Kidney (tissue), 14 donors: ENCODE results near the gene RPTOR. TPM values are rescaled to one million over a fixed set of nuclear protein-coding genes. Genes with fewer than 3 reads are reported as not detected.
A peak's percentile ranks its signal among the peaks of the same experiment; 100 is the strongest.

ENCODE experiments used
- DNase-seq, 5 donors: peaks; one replicate each; pipeline ENCODE4 v3.0.0-alpha.2; 2013 to 2020
- FAIRE-seq: peaks from 2 replicates; lab custom pipeline; 2012; peaks lifted over from hg19 to GRCh38; lab: Jason Lieb, UNC
- H3K27ac ChIP-seq, 2 donors: one replicate each; pipeline ENCODE4 v1.7.0; 2013; ENCODE audit warnings: low read depth in 2 of 2, low read length in 2 of 2, inconsistent platforms in 1 of 2
- H3K27me3 ChIP-seq: one replicate; pipeline ENCODE4 v1.7.1; 2013; ENCODE audit warnings: low read length, inconsistent platforms; ENCODE audit not compliant: control insufficient read depth, insufficient read depth
- H3K36me3 ChIP-seq, 3 donors: one replicate each; pipeline versions ENCODE4 v1.7.0 to v1.7.1; 2013; ENCODE audit warnings: low read length in 3 of 3, control low read depth in 1 of 3, inconsistent platforms in 1 of 3; ENCODE audit not compliant: insufficient read depth in 3 of 3, control insufficient read depth in 2 of 3
- H3K4me1 ChIP-seq, 3 donors: one replicate each; pipeline versions ENCODE4 v1.7.0 to v1.7.1; 2013; ENCODE audit warnings: low read length in 3 of 3, inconsistent platforms in 1 of 3, low read depth in 1 of 3; ENCODE audit not compliant: control insufficient read depth in 2 of 3, insufficient read depth in 2 of 3
- H3K4me3 ChIP-seq, 3 donors: one replicate each; pipeline versions ENCODE4 v1.7.0 to v1.8.1; 2013; ENCODE audit warnings: low read length in 3 of 3, control low read depth in 1 of 3, inconsistent platforms in 1 of 3
- H3K9ac ChIP-seq, 3 donors: one replicate each; pipeline versions ENCODE4 v1.7.0 to v1.7.1; 2013; ENCODE audit warnings: low read length in 3 of 3, control low read depth in 1 of 3, inconsistent platforms in 1 of 3
- H3K9me3 ChIP-seq, 3 donors: one replicate each; pipeline versions ENCODE4 v1.7.0 to v1.7.1; 2013; ENCODE audit warnings: low read length in 3 of 3, control low read depth in 1 of 3, inconsistent platforms in 1 of 3; ENCODE audit not compliant: control insufficient read depth in 2 of 3, insufficient read depth in 1 of 3
- CTCF ChIP-seq: IDR thresholded peaks from 3 replicates; pipeline ENCODE4 v1.5.1; 2012; ENCODE audit warnings: mild to moderate bottlenecking, moderate library complexity, borderline replicate concordance; ENCODE audit not compliant: insufficient read depth; ENCODE audit errors: extremely low read depth
- intact Hi-C: fragments of 100-400 bp; cut with DNase I; formaldehyde crosslinking; loops from one replicate; pipeline ENCODE4 v1.11.1; 2022
- polyA plus RNA-seq: library from polyadenylated mRNA; stranded (reverse); fragments of 350-450 nt; fragmentation: Illumina TruSeq; extraction: RNeasy Lipid Tissue Mini Kit (QIAGEN cat#74804); gene quantifications from one replicate; pipeline ENCODE4 v1.2.3, GENCODE V29; 2014; ENCODE audit warnings: low read depth, low replicate concordance; ENCODE audit not compliant: insufficient read depth
- total RNA-seq: library from RNA; stranded (reverse); fragmentation: NEBNext Ultra II Directional; extraction: Animal tissue kit (Norgen Biotek cat#: 25700); gene quantifications from one replicate; pipeline ENCODE4 v1.2.1, GENCODE V29; 2021
- donor health status: control.
- donor health status: control.
- donor health status: control.
- donor health status: control.
- donor health status: control.
- donor health status: DM: yes; HTN: yes; CAD: no.
- donor health status: Normal renal cell carcinoma (clear cell type).

RPTOR gene
- total and polyA plus RNA-seq, 2 donors from 2014 or later, result 5.5 to 37.6 TPM

GRCh38 chr17:80978499-80979497 is 434.2 kb downstream of the RPTOR start:
- Histone ChIP-seq H3K9ac (no peak overlapping the region), H3K36me3 (no peaks in the 10 kb centered on the region), H3K27me3 (peaks cover 2% of the 10 kb centered on the region), H3K9me3 (no peaks in the 10 kb centered on the region), H3K4me1 (no peaks in the 10 kb centered on the region), H3K4me3 (no peak overlapping the region), H3K27ac (no peak overlapping the region)
- DNase-seq, result peak in 1 of 5 donors; percentile 63
- FAIRE-seq, result no peak
- TF ChIP-seq CTCF, result no peak
- intact Hi-C loops, result no loop called here

GRCh38 chr17:80979547-80980378 is 435.1 kb downstream of the RPTOR start:
- TF ChIP-seq CTCF, result no peak
- H3K9ac ChIP-seq, result no peak overlapping the region
- H3K27ac ChIP-seq, result no peak overlapping the region
- H3K9me3 ChIP-seq, result no peaks in the 10 kb centered on the region
- H3K4me1 ChIP-seq, result no peaks in the 10 kb centered on the region
- no peaks in the 10 kb centered on the region for H3K36me3 ChIP-seq
- FAIRE-seq (no peak), DNase-seq (no peak)
- peaks cover 2% of the 10 kb centered on the region for H3K27me3 ChIP-seq
- intact Hi-C loops, result loop anchor here (5.0 kb wide), 1 partner anchor 552 kb away; no protein-coding TSS in a partner anchor
- no peak overlapping the region for H3K4me3 ChIP-seq

GRCh38 chr17:80980397-80981061 is 435.9 kb downstream of the RPTOR start:
- FAIRE-seq (no peak), DNase-seq (no peak)
- Histone ChIP-seq H3K36me3 (no peaks in the 10 kb centered on the region), H3K9me3 (no peaks in the 10 kb centered on the region), H3K4me1 (no peaks in the 10 kb centered on the region), H3K9ac (no peak overlapping the region), H3K4me3 (no peak overlapping the region), H3K27me3 (peaks cover 2% of the 10 kb centered on the region), H3K27ac (no peak overlapping the region)
- intact Hi-C loops, result loop anchor here (5.0 kb wide), 1 partner anchor 553 kb away; no protein-coding TSS in a partner anchor
- no peak for TF ChIP-seq CTCF
